GF-D8 (cell line): ENCODE results near the gene SPSB2.

Source experiments
- DNase-seq: peaks from one replicate; lab custom pipeline; 2025; lab: John Stamatoyannopoulos, UW

Gene SPSB2

DNA sequence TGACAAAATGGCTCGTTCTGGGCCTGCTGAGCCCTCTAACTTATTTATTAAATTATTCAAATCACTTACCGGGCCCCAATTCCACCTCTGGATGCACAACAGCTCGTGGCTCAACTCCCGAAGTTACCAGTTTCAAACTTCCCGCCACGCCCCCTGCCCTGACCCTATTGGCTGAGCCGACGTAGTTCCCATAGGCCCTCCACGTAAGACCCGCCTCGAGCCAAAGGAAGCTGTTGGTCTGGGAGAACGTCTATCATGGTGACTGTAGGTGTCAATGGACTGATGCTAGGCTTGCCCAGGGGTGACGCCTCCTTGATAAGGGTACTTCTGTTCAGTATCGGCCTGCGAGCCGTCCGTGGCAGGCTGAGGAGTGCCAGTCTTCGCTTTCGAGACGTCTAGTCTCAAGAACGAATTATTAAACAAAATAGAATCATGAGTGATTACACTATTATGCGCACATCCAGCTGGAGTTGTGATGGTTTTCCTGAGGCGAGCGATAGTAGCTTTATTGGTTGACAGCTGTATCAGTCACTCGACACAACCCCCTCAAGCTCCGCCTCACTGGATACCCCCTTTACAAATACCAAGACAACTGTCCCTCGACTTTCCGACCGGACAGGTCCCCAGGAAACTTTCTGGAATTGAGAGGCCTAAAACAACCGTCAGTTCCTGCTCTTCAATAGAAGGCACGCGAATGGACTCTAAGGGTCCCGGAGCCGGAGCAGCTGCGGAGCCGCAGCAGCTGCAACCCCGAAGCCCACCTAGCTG lies 21.8 kb downstream of the SPSB2 start, which contains the start of gene CDCA3:
Gene CDCA3 (minus strand): TSS at position 134 of the 768 bp plus-strand sequence. CDS start 334 bp downstream, outside the sequence.
- DNase-seq, result peak; percentile 93

DNA sequence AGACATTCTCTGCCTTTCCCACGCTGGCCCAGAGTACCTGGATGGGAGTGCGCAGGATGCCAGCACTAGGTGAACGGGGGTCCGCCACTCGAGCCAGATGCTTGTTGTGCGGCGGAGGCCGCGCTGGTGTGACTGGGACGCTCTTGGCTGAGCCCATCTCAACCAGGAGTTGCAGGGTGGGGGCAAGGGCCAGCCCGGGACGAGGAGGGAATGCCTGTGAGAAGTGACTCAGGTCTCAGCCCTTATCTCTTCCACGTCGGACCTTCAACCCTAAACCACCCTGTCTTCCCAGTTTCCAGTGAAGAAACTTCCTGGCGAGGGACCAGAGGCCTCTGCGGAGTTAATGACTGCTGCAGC lies 22.3 kb downstream of the SPSB2 start:
- DNase-seq, result no peak

- DNase-seq, result no peak
Measured at GRCh38 chr12:6849976-6850560, 23.0 kb downstream of the SPSB2 start.

DNA sequence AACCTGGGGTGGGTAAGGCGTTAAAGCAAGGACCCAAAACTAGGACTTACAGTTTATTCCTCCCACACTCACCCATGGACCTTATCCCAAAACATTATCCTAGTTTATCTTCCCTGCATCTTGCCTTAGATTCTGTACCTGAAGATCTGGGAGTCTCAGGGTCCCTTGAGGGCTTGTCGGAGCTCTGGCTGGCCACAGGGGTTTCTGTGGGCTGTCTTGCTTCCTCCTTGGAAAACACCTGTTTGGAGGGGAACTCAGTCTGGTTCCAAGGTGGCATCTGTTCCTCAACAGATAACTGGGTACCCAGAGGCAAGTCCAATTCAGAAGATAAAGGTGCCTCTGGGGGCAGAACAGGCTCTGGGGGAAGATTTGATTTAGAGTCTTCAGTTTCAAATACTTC lies 23.7 kb downstream of the SPSB2 start:
- no peak for DNase-seq

DNA sequence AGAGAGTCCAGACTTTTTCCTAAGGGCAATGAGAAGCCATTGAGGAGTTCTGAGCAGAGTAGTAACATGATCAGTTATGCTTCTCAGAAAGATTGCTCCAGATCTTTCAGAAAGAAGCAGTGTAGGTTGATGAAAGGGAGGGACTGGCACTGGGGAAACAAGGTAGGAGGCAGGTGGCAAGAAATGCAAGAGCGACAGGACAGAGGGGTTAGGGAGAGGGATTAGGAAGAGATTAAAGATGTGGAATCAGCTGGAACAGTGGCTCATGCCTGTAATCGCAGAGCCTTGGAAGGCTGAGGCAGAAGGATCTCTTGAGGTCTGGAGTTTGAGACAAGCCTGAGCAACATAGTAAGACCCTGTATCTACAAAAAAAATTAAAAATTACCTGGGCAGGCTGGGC lies 25.4 kb downstream of the SPSB2 start:
- DNase-seq, result no peak

GRCh38 chr12:6846316-6846869 lies 26.7 kb downstream of the SPSB2 start:
- DNase-seq, result no peak

GRCh38 chr12:6845395-6845794 lies 27.7 kb downstream of the SPSB2 start:
- no peak for DNase-seq

- no peak for DNase-seq
Measured at GRCh38 chr12:6843118-6843902, 29.8 kb downstream of the SPSB2 start.

GRCh38 chr12:6842075-6842474 lies 31.0 kb downstream of the SPSB2 start:
- no peak for DNase-seq

GRCh38 chr12:6840761-6841515 lies 32.2 kb downstream of the SPSB2 start, which contains the start of gene GNB3:
TSS of gene GNB3 (plus strand) at chr12:6840925. CDS start at chr12:6841288, 363 bp downstream.
- DNase-seq, result no peak

- no peak for DNase-seq
Measured at GRCh38 chr12:6840330-6840729, 32.8 kb downstream of the SPSB2 start.

DNA sequence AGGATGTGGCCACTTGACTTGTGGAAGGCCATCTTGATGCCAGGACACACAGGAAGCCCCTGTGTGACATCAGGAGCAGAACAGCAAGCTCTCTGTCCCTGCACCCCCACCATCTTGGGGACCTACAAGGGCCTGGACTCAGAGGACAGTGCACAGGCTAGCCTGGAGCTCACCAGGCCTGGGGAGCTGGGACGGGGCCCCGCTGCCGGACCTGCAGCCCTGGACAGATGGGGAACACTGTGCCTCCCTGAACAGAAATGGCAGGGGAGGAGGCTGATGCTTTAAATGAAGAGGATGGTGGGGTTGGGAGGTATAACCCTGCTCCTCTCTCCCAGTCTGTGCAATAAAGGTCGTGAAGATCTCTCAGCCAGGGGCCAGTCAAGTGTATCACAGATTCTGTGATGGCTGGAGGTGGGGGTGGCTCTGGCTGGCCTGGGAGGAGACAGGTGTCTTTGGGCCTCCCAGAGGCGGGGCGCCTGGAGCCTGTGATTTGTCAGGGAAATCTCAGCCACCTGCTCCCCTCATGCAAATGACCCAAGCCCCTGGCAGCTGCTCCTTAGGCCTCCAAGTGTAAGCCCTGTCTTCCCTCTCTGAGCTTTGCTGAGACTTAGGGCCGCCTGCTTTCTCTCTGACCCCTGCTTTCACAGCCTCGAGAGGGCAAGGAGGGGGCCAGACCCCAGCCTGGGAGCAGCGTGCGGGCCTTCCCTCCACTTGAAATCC lies 33.5 kb downstream of the SPSB2 start:
- no peak for DNase-seq

GRCh38 chr12:6838854-6839253 lies 34.2 kb downstream of the SPSB2 start:
- DNase-seq, result no peak

DNA sequence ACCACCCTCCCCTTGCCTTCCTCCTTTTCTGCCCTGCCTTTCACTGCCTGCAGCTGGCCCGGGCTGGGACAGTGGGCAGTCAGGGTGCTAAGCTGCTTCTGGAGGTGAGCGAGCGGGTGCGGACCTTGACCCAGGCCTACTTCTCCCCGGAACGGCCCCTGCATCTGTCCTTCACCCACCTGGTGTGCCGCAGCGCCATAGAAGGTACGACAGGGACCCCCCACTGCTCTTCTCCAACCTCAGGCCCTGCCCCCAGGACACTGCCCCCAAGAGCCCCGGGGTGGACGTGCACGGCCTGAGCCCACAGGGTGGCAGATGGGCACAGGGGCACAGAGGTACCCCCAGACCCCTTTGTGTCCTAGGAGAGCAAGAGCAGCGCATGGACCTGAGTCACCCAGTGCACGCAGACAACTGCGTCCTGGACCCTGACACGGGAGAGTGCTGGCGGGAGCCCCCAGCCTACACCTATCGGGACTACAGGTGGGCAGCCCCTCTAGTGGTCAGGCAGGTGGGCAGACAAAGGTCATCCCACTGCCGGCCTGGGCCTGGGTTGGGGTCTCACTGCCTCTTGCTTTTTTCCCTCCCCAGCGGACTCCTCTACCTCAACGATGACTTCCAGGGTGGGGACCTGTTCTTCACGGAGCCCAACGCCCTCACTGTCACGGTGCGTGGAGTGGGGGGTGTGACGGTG lies 35.6 kb downstream of the SPSB2 start:
- no peak for DNase-seq

DNA sequence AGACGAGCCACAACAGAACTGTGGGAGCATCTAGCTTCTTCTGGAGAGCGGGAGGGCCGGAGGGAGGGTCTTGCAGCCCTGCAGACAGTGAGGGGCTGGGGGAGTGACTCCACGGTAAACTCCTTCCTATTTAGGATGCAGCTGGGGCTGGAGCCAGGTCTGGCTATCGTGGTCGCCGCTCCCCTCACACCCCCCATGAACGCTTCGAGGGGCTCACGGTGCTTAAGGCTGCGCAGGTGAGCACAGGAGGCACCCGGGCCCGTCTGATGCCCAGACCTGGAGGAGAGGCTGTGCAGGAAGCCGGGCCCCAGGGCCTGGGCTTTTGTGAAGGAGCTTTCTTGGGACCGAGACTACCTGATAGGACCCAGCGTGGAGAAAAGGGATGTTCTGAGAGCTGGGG lies 36.3 kb downstream of the SPSB2 start:
- DNase-seq, result no peak

DNA sequence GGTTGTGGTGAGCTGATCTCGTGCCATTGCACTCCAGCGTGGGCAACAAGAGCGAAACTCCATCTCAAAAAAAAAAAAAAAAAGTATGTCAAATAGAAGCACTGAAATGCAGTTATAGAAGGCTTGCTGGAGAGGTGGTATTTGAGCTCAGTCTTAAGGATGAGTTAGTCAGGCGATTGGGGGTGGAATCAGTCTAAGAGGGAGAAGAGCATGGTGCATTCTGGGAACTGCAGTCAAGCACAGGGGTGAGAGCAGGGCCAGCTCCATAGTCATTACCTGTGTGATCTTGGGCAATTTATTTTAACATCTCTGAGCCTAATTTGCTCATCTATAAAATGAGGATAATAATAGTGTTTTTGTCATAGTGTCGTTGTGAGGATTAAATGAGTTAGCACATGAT lies 38.2 kb downstream of the SPSB2 start:
- DNase-seq, result no peak

DNA sequence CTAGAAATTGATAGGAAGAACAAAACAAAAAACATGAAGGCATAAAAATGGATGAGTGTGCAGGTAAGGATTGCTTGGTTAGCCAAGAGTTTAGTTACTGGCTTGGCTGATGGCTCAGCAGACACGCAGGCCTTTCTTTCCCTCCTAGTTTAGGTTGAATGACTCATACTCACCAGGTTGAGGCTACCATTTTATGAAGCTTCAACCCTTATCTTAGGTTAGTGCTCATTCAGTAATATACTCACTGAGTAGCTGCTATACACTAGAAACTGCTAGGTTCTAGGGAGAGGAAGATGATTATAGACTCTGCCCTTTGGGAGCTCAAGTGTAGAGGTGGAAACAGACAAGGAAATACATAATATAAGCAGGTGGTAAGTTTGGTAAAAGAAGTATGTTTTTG lies 38.8 kb downstream of the SPSB2 start:
- DNase-seq, result no peak

GRCh38 chr12:6833189-6833890 lies 39.8 kb downstream of the SPSB2 start:
- DNase-seq, result no peak

DNA sequence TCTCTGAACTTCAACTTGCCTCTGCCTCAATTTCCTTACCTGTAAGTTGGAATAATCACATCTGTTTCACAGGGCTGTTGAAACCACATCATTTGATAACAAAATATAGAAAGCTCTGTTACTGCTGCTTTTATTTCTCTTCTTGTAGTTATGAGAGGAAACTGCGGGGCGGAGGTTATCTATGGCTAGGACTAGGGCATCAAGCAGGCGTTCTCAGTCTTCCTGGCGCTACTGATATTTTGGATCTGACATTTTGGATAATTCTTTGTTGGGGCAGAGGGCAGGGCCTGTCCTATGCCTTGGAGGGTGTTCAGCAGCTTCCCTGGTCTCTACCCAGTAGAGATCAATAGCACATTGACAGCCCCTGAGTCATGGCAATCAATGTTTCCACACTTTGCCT lies 41.0 kb downstream of the SPSB2 start:
- no peak for DNase-seq

- no peak for DNase-seq
Measured at GRCh38 chr12:6831450-6831995, 41.6 kb downstream of the SPSB2 start.
